B cell (primary cell): Measurements from ENCODE around the gene CYP4F2. TPM values are rescaled to one million over a fixed set of nuclear protein-coding genes. Genes with fewer than 3 reads are reported as not detected.
"Not testable (repeated sequence)": the region's sequence is repeated elsewhere in the genome, so short reads cannot be mapped to it uniquely, and the experiment has no call there.

ENCODE experiments used
- ATAC-seq: fragments of 200-7000 bp; cut with Tn5 transposase; one replicate; pipeline ENCODE4 v1.10.0; 2021; ENCODE audit warnings: low read depth, mild to moderate bottlenecking, moderate number of reproducible peaks, moderate library complexity
- CTCF ChIA-PET: fragments of 350-600 bp; sonication (Branson Sonifier 250); formaldehyde crosslinking; loops from one replicate; lab custom pipeline; 2021; ENCODE audit warnings: antibody characterized with exemption, inconsistent platforms; lab: Charles Lee
- POLR2A ChIA-PET: fragments of 350-600 bp; sonication (Branson Sonifier 250); formaldehyde crosslinking; loops from one replicate; lab custom pipeline; 2021; ENCODE audit warnings: antibody characterized with exemption; lab: Charles Lee
- DNase-seq: peaks from one replicate; pipeline ENCODE4 v3.0.0; 2013
- H2AFZ ChIP-seq: 2 replicates; pipeline ENCODE4 v1.6.1; 2012; ENCODE audit warnings: mild to moderate bottlenecking, low read depth, low read length; ENCODE audit not compliant: insufficient read depth, poor library complexity, severe bottlenecking
- H3K27ac ChIP-seq, 2 donors: 1 replicate in 1 of 2; 2 replicates in 1 of 2; pipeline ENCODE4 v1.5.1; 2012 to 2013; ENCODE audit warnings: low read length in 2 of 2, mild to moderate bottlenecking in 2 of 2, moderate library complexity in 1 of 2
- H3K27me3 ChIP-seq, 4 experiments: fragments of 200-600 bp in 1 of 4; sonication (generic) in 1 of 4; replicated peaks in 1 of 4; 1 replicate in 2 of 4; 2 replicates in 2 of 4; pipeline versions ENCODE4 v1.6.1 to v1.7.0; 2013 to 2016; ENCODE audit warnings: low read length in 3 of 4, mild to moderate bottlenecking in 2 of 4, mixed read lengths in 1 of 4, moderate library complexity in 1 of 4; ENCODE audit not compliant: insufficient read depth in 4 of 4, control insufficient read depth in 3 of 4; ENCODE audit errors: control extremely low read depth in 1 of 4
- H3K36me3 ChIP-seq, 2 experiments: replicated peaks in 1 of 2; 1 replicate in 1 of 2; 2 replicates in 1 of 2; pipeline versions ENCODE4 v1.6.1 to v1.7.1; 2013; ENCODE audit warnings: low read length in 1 of 2; ENCODE audit not compliant: insufficient read depth in 2 of 2, control insufficient read depth in 1 of 2; ENCODE audit errors: control extremely low read depth in 1 of 2, extremely low read depth in 1 of 2
- H3K4me1 ChIP-seq, 2 donors: fragments of 200-600 bp in 1 of 2; sonication (generic) in 1 of 2; 1 replicate in 1 of 2; 2 replicates in 1 of 2; pipeline versions ENCODE4 v1.5.1 to v1.6.1; 2013 to 2017; ENCODE audit warnings: low read length in 2 of 2; ENCODE audit not compliant: control insufficient read depth in 2 of 2, insufficient read depth in 2 of 2
- H3K4me2 ChIP-seq: replicated peaks from 2 replicates; pipeline ENCODE3; 2012; ENCODE audit warnings: mild to moderate bottlenecking, low read depth, low read length; ENCODE audit not compliant: poor library complexity, severe bottlenecking
- H3K4me3 ChIP-seq, 5 experiments: fragments of 200-600 bp in 1 of 5; sonication (generic) in 1 of 5; 1 replicate in 3 of 5; 2 replicates in 2 of 5; pipeline versions ENCODE4 v1.5.1 to v1.7.0; 2011 to 2016; ENCODE audit warnings: low read length in 4 of 5, mild to moderate bottlenecking in 4 of 5, low read depth in 2 of 5, control low read depth in 1 of 5, moderate library complexity in 1 of 5; ENCODE audit not compliant: insufficient read depth in 1 of 5; ENCODE audit errors: control extremely low read depth in 1 of 5, extremely low read depth in 1 of 5
- H3K79me2 ChIP-seq: fragments of 200-600 bp; sonication (generic); one replicate; pipeline ENCODE4 v1.6.0; 2016; ENCODE audit warnings: low read length; ENCODE audit not compliant: control insufficient read depth, insufficient read depth
- H3K9ac ChIP-seq: fragments of 200-600 bp; sonication (generic); 2 replicates; pipeline ENCODE4 v1.6.1; 2017; ENCODE audit warnings: mild to moderate bottlenecking, low read length, moderate library complexity
- H3K9me3 ChIP-seq, 3 donors: one replicate each; pipeline versions ENCODE4 v1.6.1 to v1.7.1; 2013; ENCODE audit warnings: low read length in 2 of 3; ENCODE audit not compliant: control insufficient read depth in 2 of 3, insufficient read depth in 1 of 3; ENCODE audit errors: control extremely low read depth in 1 of 3
- H4K20me1 ChIP-seq: 2 replicates; pipeline ENCODE4 v1.6.0; 2012; ENCODE audit warnings: mild to moderate bottlenecking, low read length; ENCODE audit not compliant: insufficient read depth, control insufficient read depth, poor library complexity, severe bottlenecking
- H3K27ac Mint-ChIP-seq: one replicate; pipeline ENCODE4 v1.8.0; 2021; ENCODE audit warnings: mixed read lengths
- H3K27me3 Mint-ChIP-seq: one replicate; pipeline ENCODE4 v1.8.0; 2021; ENCODE audit warnings: mixed read lengths
- H3K4me1 Mint-ChIP-seq: one replicate; pipeline ENCODE4 v1.8.0; 2021; ENCODE audit warnings: mixed read lengths
- H3K4me3 Mint-ChIP-seq: one replicate; pipeline ENCODE4 v1.8.0; 2021; ENCODE audit warnings: mixed read lengths
- H3K9me3 Mint-ChIP-seq: one replicate; pipeline ENCODE4 v1.8.0; 2022; ENCODE audit warnings: mixed read lengths; ENCODE audit not compliant: insufficient read depth
- EZH2 ChIP-seq: IDR thresholded peaks from 2 replicates; pipeline ENCODE4 v1.6.1; 2012; ENCODE audit warnings: borderline replicate concordance, low read depth, mild to moderate bottlenecking, moderate library complexity, low read length; ENCODE audit not compliant: insufficient read depth, poor library complexity, severe bottlenecking
- WGBS: methylation state at CpG from one replicate; pipeline ENCODE4 v1.1.5; 2013; ENCODE audit warnings: missing lambda C conversion rate; ENCODE audit not compliant: insufficient coverage; 5-methylcytosine and 5-hydroxymethylcytosine counted together
- intact Hi-C: fragments of 100-400 bp; cut with micrococcal nuclease; formaldehyde crosslinking; loops from one replicate; pipeline ENCODE4 v1.10.0; 2022
- polyA plus RNA-seq: library from polyadenylated mRNA; depleted of rRNA; stranded (reverse); fragments of >200 nt; gene quantifications from 2 replicates; pipeline ENCODE4 v1.2.3, GENCODE V29; 2012
- total RNA-seq, 2 donors: library from RNA; stranded (reverse); fragments of 120-200 nt in 1 of 2; gene quantifications; 1 replicate in 1 of 2; 2 replicates in 1 of 2; pipeline versions ENCODE4 v1.2.3 to v1.2.4, GENCODE V29; 2013 to 2022
- TF ChIP-seq, protein P1 (sequence below): fragments of 200-600 bp; IDR thresholded peaks from one replicate; pipeline ENCODE4 v1.8.0; 2022; ENCODE audit warnings: antibody characterized with exemption, mild to moderate bottlenecking

The CYP4F2 gene
- total and polyA plus RNA-seq, 2 donors (not counting 1 experiment from before 2014, with no cell fraction given), result not detected

DNA sequence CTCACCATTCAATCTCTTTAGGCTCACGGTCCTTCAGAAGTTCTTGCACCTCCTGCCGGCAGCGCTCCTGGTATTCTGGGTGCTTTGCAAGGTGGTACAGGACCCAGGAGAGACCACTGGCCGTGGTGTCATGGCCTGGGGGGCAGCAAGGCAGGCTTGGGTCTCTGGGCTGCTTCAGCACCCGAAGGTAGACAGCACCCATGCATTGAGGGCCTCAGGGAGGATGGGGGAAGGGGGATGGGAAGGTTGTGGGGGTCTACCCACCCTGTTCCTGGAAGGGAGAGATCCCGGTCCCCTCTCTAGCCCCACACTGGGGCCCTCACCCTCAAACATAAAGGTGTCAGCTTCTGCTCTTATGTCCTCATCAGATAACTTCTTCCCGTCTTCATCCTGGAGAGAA, 12.0 kb downstream of the CYP4F2 start:
- Histone ChIP-seq H3K27ac (no peak overlapping the region), H3K79me2 (no peaks in the 10 kb centered on the region), H3K4me2 (no peak overlapping the region), H2AFZ (no peak overlapping the region), H3K9ac (no peak overlapping the region), H3K27me3 (peaks cover 0 to 17% (median under 1%) of the 10 kb centered on the region in 4 experiments), H3K36me3 (no peaks in the 10 kb centered on the region), H4K20me1 (no peaks in the 10 kb centered on the region), H3K9me3 (no peaks in the 10 kb centered on the region), H3K4me1 (no peaks in the 10 kb centered on the region), H3K4me3 (no peak overlapping the region)
- H3K27ac Mint-ChIP-seq, result no peak overlapping the region
- no peaks in the 10 kb centered on the region for H3K4me1 Mint-ChIP-seq
- H3K27me3 Mint-ChIP-seq, result peaks cover 23% of the 10 kb centered on the region
- no peaks in the 10 kb centered on the region for H3K9me3 Mint-ChIP-seq
- CTCF ChIA-PET, result no interaction called here
- DNase-seq (no peak), ATAC-seq (no peak)
- no peak overlapping the region for H3K4me3 Mint-ChIP-seq
- WGBS, result 86% methylated on average over 6 of the region's 7 CpGs
- TF ChIP-seq EZH2, result no peak
- TF ChIP-seq, protein P1, sequence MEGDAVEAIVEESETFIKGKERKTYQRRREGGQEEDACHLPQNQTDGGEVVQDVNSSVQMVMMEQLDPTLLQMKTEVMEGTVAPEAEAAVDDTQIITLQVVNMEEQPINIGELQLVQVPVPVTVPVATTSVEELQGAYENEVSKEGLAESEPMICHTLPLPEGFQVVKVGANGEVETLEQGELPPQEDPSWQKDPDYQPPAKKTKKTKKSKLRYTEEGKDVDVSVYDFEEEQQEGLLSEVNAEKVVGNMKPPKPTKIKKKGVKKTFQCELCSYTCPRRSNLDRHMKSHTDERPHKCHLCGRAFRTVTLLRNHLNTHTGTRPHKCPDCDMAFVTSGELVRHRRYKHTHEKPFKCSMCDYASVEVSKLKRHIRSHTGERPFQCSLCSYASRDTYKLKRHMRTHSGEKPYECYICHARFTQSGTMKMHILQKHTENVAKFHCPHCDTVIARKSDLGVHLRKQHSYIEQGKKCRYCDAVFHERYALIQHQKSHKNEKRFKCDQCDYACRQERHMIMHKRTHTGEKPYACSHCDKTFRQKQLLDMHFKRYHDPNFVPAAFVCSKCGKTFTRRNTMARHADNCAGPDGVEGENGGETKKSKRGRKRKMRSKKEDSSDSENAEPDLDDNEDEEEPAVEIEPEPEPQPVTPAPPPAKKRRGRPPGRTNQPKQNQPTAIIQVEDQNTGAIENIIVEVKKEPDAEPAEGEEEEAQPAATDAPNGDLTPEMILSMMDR, result no peak
- POLR2A ChIA-PET, result no interaction called here
- intact Hi-C loops, result no loop called here

- DNase-seq (no peak), ATAC-seq (no peak)
- Histone ChIP-seq H3K9ac (no peak overlapping the region), H3K27me3 (peaks cover 0 to 19% (median 1%) of the 10 kb centered on the region in 4 experiments), H4K20me1 (no peaks in the 10 kb centered on the region), H2AFZ (no peak overlapping the region), H3K27ac (no peak overlapping the region), H3K9me3 (no peaks in the 10 kb centered on the region), H3K4me2 (no peak overlapping the region), H3K36me3 (no peaks in the 10 kb centered on the region), H3K4me3 (no peak overlapping the region), H3K4me1 (no peaks in the 10 kb centered on the region), H3K79me2 (no peaks in the 10 kb centered on the region)
- ChIA-PET POLR2A (no interaction called here), CTCF (no interaction called here)
- peaks cover 26% of the 10 kb centered on the region for H3K27me3 Mint-ChIP-seq
- H3K27ac Mint-ChIP-seq, result no peak overlapping the region
- TF ChIP-seq, protein P1, result no peak
- TF ChIP-seq EZH2, result no peak
- no peaks in the 10 kb centered on the region for H3K4me1 Mint-ChIP-seq
- no peak overlapping the region for H3K4me3 Mint-ChIP-seq
- intact Hi-C loops, result no loop called here
- WGBS, result no CpG with 5 or more reads among the region's 3 CpGs
- no peaks in the 10 kb centered on the region for H3K9me3 Mint-ChIP-seq
Observed at GRCh38 chr19:15885167-15885566, 12.7 kb downstream of the CYP4F2 start.

GRCh38 chr19:15883329-15883728, 14.5 kb downstream of the CYP4F2 start:
- H3K4me2 ChIP-seq, DNase-seq, H3K9ac ChIP-seq, ATAC-seq, H3K9me3 ChIP-seq, H3K9me3 Mint-ChIP-seq, H3K4me3 Mint-ChIP-seq, H3K4me1 ChIP-seq, intact Hi-C loops, H2AFZ ChIP-seq, POLR2A ChIA-PET, H3K36me3 ChIP-seq, CTCF ChIA-PET, H4K20me1 ChIP-seq, H3K4me1 Mint-ChIP-seq, H3K27ac Mint-ChIP-seq, H3K4me3 ChIP-seq, H3K79me2 ChIP-seq, H3K27ac ChIP-seq: not testable (repeated sequence)
- no CpG with 5 or more reads among the region's 3 CpGs for WGBS
- H3K27me3 Mint-ChIP-seq, result peaks cover 31% of the 10 kb centered on the region
- H3K27me3 ChIP-seq, result peaks cover 0 to 30% (median 1%) of the 10 kb centered on the region in 4 experiments
